Left ventricle myocardium inferior (tissue), 1 donor: Measurements from ENCODE around the gene SNCG. TPM values are rescaled to one million over a fixed set of nuclear protein-coding genes. Genes with fewer than 3 reads are reported as not detected.
A peak's percentile ranks its signal among the peaks of the same experiment; 100 is the strongest.
"Not testable (repeated sequence)": the region's sequence is repeated elsewhere in the genome, so short reads cannot be mapped to it uniquely, and the experiment has no call there.

ENCODE experiments used
- DNase-seq: peaks from one replicate; pipeline ENCODE4 v3.0.0-alpha.2; 2020
- H3K27ac ChIP-seq: fragments of 200-600 bp; replicated peaks from 2 replicates; pipeline ENCODE4 v1.8.0; 2021
- H3K27me3 ChIP-seq: fragments of 200-600 bp; 2 replicates; pipeline ENCODE4 v1.8.0; 2021; ENCODE audit warnings: low read depth
- H3K36me3 ChIP-seq: fragments of 200-600 bp; 2 replicates; pipeline ENCODE4 v1.8.0; 2021
- H3K4me1 ChIP-seq: fragments of 200-600 bp; 2 replicates; pipeline ENCODE4 v1.8.0; 2021
- H3K4me3 ChIP-seq: fragments of 200-600 bp; 2 replicates; pipeline ENCODE4 v1.8.0; 2021; ENCODE audit warnings: mild to moderate bottlenecking, moderate library complexity
- H3K9me3 ChIP-seq: fragments of 200-600 bp; replicated peaks from 2 replicates; pipeline ENCODE4 v1.8.0; 2021
- intact Hi-C: fragments of 100-400 bp; cut with micrococcal nuclease; formaldehyde crosslinking; loops from one replicate; pipeline ENCODE4 v1.11.0; 2022
- total RNA-seq: library from RNA; stranded (reverse); fragmentation: NEBNext Ultra II Directional; extraction: Animal tissue kit (Norgen Biotek cat#: 25700); gene quantifications from one replicate; pipeline ENCODE4 v1.2.1, GENCODE V29; 2021
- TF ChIP-seq, protein P1 (sequence below): fragments of 200-600 bp; IDR thresholded peaks from 2 replicates; pipeline ENCODE4 v1.8.0; 2021; ENCODE audit warnings: antibody characterized with exemption, mild to moderate bottlenecking, borderline replicate concordance
- donor health status: DM: no; HTN: yes; CAD: no; lungs with severe emphysema.

The SNCG gene
- total RNA-seq, 1 donor from 2014 or later: 14.7 TPM

DNA sequence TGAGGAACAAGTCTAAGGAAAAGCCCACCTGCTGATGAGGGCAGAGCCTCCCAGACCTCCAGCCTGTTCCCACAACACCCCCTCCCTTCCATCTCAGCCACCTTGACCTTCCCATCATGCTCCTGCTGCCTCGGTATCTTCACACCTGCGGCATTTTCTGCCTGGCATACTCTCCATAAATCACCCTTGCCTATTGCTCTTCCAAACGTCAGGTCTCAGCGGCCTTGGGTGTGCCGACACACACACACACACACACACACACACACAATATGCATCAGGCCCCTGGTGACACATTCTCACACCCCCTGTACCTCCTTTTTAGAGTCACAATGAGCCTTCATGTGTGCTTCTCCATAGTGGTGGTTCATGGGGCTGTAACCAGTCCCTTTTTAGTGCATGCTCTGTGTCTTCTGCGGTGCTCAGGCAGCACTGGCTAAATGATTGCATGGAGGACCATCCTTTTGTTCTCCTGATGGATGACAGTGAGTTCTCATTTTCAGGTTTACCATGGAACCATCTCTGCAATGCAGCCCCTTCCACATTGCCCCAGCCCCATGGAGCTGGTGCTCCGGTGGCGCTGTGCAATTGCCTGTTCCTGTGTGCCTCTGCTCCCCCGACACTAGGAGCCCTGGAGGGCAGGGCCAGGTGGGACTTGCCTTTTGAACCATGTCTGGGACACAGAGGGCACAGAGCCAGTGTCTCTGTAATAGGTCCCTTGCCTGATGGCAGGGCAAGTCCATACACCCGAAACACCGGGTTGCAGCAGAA lies 14.4 kb downstream of the SNCG start:
- no peak overlapping the region for H3K4me3 ChIP-seq
- H3K27me3 ChIP-seq: no peaks in the 10 kb centered on the region
- TF ChIP-seq, protein P1, sequence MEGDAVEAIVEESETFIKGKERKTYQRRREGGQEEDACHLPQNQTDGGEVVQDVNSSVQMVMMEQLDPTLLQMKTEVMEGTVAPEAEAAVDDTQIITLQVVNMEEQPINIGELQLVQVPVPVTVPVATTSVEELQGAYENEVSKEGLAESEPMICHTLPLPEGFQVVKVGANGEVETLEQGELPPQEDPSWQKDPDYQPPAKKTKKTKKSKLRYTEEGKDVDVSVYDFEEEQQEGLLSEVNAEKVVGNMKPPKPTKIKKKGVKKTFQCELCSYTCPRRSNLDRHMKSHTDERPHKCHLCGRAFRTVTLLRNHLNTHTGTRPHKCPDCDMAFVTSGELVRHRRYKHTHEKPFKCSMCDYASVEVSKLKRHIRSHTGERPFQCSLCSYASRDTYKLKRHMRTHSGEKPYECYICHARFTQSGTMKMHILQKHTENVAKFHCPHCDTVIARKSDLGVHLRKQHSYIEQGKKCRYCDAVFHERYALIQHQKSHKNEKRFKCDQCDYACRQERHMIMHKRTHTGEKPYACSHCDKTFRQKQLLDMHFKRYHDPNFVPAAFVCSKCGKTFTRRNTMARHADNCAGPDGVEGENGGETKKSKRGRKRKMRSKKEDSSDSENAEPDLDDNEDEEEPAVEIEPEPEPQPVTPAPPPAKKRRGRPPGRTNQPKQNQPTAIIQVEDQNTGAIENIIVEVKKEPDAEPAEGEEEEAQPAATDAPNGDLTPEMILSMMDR: no peak
- no peaks in the 10 kb centered on the region for H3K9me3 ChIP-seq
- H3K36me3 ChIP-seq: no peaks in the 10 kb centered on the region
- H3K27ac ChIP-seq: peak overlapping the region; percentile 97
- intact Hi-C loops: no loop called here
- H3K4me1 ChIP-seq: peaks cover 48% of the 10 kb centered on the region
- no peak for DNase-seq

DNA sequence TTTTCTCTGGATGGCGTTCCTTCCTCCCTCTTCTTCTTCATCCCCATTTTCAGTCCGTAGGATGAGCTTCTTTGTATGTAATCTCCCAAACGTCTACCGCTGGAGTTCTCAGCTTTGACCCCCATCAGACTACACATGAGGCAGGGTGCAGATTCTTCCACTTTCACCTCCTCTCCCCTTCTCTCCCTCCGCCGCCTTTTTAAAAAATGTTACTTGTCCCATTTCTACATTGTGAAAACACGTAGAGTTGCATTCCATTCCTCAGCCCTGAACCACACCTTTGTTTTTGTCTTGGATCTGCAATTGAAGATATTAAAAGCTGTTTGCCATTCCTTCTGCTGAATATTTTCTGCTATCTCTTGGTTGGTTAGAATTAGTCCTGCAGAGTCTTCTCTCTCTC lies 16.1 kb downstream of the SNCG start:
- intact Hi-C loops: no loop called here

DNA sequence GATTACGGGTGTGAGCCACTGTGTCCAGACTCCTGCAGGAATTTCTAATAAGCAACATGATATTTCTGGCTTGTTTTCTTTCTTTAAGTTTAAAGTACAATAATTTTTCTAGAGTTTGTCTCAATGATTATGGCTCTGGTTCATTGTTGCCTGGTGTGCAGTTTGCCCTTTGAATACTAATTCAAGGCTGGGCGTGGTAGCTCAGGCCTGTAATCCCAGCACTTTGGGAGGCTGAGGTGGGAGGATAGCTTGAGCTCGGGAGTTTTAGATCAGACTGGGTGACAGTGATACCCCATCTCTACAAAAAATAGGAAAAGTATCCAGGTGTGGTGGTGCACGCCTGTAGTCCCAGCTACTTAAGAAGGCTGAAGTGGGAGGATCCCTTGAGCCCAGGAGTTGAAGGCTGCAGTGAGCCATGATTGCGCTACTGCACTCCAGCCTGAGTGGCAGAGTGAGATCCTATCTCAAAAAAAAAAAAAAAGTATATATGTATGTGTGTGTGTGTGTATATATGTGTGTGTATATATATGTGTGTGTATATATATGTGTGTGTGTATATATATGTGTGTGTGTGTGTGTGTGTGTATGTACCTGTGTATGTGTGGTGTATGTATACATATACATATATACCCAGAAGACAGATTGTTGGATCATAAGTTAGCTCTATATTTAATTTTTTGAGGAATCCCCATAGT lies 18.1 kb downstream of the SNCG start:
- H3K27me3 ChIP-seq: no peaks in the 10 kb centered on the region
- TF ChIP-seq, protein P1: no peak
- no peak overlapping the region for H3K27ac ChIP-seq
- intact Hi-C loops: no loop called here
- no peaks in the 10 kb centered on the region for H3K9me3 ChIP-seq
- H3K4me3 ChIP-seq: no peak overlapping the region
- H3K36me3 ChIP-seq: no peaks in the 10 kb centered on the region
- H3K4me1 ChIP-seq: peaks cover 41% of the 10 kb centered on the region
- no peak for DNase-seq

More for the DNA sequence above, 16.1 kb downstream of the SNCG start:
- H3K9me3 ChIP-seq: no peaks in the 10 kb centered on the region
- no peaks in the 10 kb centered on the region for H3K36me3 ChIP-seq
- H3K27me3 ChIP-seq: no peaks in the 10 kb centered on the region
- no peak overlapping the region for H3K4me3 ChIP-seq
- TF ChIP-seq, protein P1: no peak
- H3K27ac ChIP-seq: no peak overlapping the region
- peaks cover 40% of the 10 kb centered on the region for H3K4me1 ChIP-seq
- DNase-seq: no peak

DNA sequence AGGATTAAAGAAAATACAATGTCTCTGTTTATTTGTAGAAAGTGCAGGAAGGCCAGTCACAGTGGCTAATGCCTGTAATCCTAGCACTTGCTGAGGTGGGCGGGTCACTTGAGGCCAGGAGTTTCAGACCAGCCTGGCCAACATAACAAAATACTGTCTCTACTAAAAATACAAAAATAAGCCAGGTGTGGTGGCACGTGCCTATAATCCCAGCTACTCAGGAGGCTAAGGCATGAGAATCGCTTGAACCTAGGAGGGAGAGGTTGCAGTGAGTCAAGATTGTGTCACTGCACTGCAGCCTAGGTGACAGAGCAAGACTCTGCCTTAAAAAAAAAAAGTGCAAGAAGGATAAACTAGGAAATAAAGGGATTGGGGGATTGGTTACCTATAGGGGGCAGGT lies 20.1 kb downstream of the SNCG start:
- peaks cover 33% of the 10 kb centered on the region for H3K4me1 ChIP-seq
- H3K27ac ChIP-seq: peak overlapping the region; percentile 72
- intact Hi-C loops, H3K27me3 ChIP-seq, H3K9me3 ChIP-seq, DNase-seq, H3K4me3 ChIP-seq, H3K36me3 ChIP-seq: not testable (repeated sequence)

DNA sequence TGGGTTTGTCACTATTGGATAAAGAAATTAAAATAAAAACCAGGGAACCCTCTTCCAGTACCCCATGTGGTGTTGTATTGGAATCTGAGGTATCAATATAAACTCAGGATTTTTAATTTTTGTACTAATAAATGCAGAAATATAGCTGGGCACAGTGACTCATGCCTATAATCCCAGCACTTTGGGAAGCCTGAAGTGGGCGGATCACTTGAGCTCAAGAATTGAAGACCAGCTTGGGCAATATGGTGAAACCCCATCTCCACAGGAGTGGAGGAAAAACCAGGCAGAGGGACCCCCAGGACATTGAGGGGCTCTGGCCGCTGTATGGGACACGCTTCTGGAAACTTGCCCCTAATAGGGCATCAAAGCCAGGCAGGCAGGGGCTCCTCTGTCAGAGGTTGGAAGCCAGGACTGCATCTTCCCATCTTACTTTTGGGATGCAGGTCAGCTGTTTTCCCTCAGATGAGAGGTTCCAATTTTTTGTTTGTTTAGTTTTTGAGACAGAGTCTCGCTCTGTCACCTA lies 21.0 kb downstream of the SNCG start:
- no peak overlapping the region for H3K4me3 ChIP-seq
- intact Hi-C loops: no loop called here
- TF ChIP-seq, protein P1: no peak
- peak overlapping the region; percentile 72 for H3K27ac ChIP-seq
- H3K4me1 ChIP-seq: peaks cover 33% of the 10 kb centered on the region
- no peak for DNase-seq
- H3K9me3 ChIP-seq: no peaks in the 10 kb centered on the region
- H3K36me3 ChIP-seq: no peaks in the 10 kb centered on the region
- no peaks in the 10 kb centered on the region for H3K27me3 ChIP-seq
